Left forelimb (tissue), 1 donor: ENCODE results near the gene ASCL5.

Source experiments
- DNase-seq: peaks from one replicate; pipeline ENCODE4 v3.0.0-alpha.2; 2018; ENCODE audit warnings: low spot score

ASCL5 gene

GRCh38 chr1:201110616-201111015, 16.4 kb downstream of the ASCL5 start:
- no peak for DNase-seq

GRCh38 chr1:201110138-201110537, 16.8 kb downstream of the ASCL5 start:
- DNase-seq: no peak

- no peak for DNase-seq
Measured at GRCh38 chr1:201109651-201110050, 17.3 kb downstream of the ASCL5 start.

- DNase-seq: no peak
Measured at GRCh38 chr1:201108614-201109013, 18.4 kb downstream of the ASCL5 start.

GRCh38 chr1:201105688-201106087, 21.3 kb downstream of the ASCL5 start:
- no peak for DNase-seq

GRCh38 chr1:201104141-201104540, 22.8 kb downstream of the ASCL5 start:
- DNase-seq: no peak

GRCh38 chr1:201103666-201104065, 23.3 kb downstream of the ASCL5 start:
- no peak for DNase-seq

- DNase-seq: no peak
Measured at GRCh38 chr1:201100169-201100930, 26.6 kb downstream of the ASCL5 start.

- DNase-seq: no peak
Measured at GRCh38 chr1:201098992-201099677, 27.8 kb downstream of the ASCL5 start.

- DNase-seq: no peak
Measured at GRCh38 chr1:201096977-201097856, 29.8 kb downstream of the ASCL5 start.

- no peak for DNase-seq
Measured at GRCh38 chr1:201096041-201096461, 30.9 kb downstream of the ASCL5 start.

- DNase-seq: no peak
Measured at GRCh38 chr1:201095581-201095980, 31.4 kb downstream of the ASCL5 start.

- no peak for DNase-seq
Measured at GRCh38 chr1:201094832-201095231, 32.2 kb downstream of the ASCL5 start.

GRCh38 chr1:201093962-201094361, 33.0 kb downstream of the ASCL5 start:
- DNase-seq: no peak

GRCh38 chr1:201093561-201093960, 33.4 kb downstream of the ASCL5 start:
- DNase-seq: no peak

GRCh38 chr1:201092738-201093137, 34.2 kb downstream of the ASCL5 start:
- no peak for DNase-seq

GRCh38 chr1:201091256-201091655, 35.7 kb downstream of the ASCL5 start:
- DNase-seq: no peak

- DNase-seq: no peak
Measured at GRCh38 chr1:201090541-201090940, 36.4 kb downstream of the ASCL5 start.

GRCh38 chr1:201089596-201089995, 37.4 kb downstream of the ASCL5 start:
- DNase-seq: no peak

- no peak for DNase-seq
Measured at GRCh38 chr1:201088901-201089525, 38.0 kb downstream of the ASCL5 start.

GRCh38 chr1:201088395-201088794, 38.6 kb downstream of the ASCL5 start:
- DNase-seq: no peak
